ENCODE measurements around the gene CTR9. TPM values are rescaled to one million over a fixed set of nuclear protein-coding genes. Genes with fewer than 3 reads are reported as not detected.
A peak's percentile ranks its signal among the peaks of the same experiment; 100 is the strongest.

CTR9 gene
- total RNA-seq, 2 experiments from 2014 or later, result 45.3 to 47.6 TPM

DNA sequence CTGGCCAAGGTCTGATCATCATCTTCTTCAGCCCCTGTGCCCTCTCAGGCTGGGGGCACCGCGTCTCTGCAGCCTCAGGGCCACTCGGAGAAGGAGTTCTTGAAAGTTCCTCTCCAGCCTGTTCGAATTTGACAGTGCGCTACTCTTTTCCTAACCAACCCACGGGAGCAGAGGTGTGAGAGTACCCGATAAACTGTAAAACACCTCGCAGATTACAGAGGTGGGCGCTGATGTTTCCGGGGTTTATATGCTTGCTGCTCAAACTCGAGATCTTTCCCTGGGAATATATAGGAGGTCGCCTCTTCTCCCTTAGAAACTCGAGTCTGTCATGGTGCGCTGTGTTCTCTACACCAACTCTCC is 515 bp downstream of the CTR9 start:
- H3K4me3 Mint-ChIP-seq, result peak overlapping the region; percentile 87
- no peaks in the 10 kb centered on the region for H3K9me3 Mint-ChIP-seq
- H3K27me3 Mint-ChIP-seq, result no peaks in the 10 kb centered on the region

DNA sequence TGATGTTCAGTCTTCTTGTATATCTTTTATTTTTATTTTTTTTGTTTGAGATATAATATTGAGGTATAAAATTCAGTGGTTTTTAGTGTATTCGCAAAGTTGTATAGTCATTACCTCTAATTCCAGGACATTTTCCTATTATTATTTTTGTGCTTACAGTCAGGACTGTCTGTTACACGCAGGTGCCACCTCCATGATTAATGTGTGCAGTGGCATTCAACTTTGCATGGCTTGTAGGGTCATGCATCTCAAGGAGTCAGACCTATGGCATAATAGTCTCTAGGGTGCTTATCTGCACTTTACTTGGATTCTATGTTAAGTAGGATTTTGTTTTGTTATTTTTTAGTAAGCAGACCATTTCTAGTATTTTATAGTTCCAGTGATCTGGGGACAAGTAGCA is 1.0 kb downstream of the CTR9 start:
- POLR2A ChIA-PET, result interaction anchor here (1.5 to 2.9 kb wide), 2 partner anchors 14 to 57 kb away, joined by 4 to 19 read pairs; partner anchors contain the start of gene EIF4G2
- H3K27ac Mint-ChIP-seq, result peak overlapping the region; percentile 84
- no peaks in the 10 kb centered on the region for H3K9me3 Mint-ChIP-seq
- ATAC-seq (ENCODE audit: low read depth) (no peak), DNase-seq (no peak)
- peak overlapping the region; percentile 87 for H3K4me3 Mint-ChIP-seq
- peaks cover 8% of the 10 kb centered on the region for H3K36me3 Mint-ChIP-seq
- no peaks in the 10 kb centered on the region for H3K27me3 Mint-ChIP-seq
- H3K4me1 Mint-ChIP-seq, result peaks cover 22% of the 10 kb centered on the region

More for the DNA sequence above, 515 bp downstream of the CTR9 start:
- H3K4me1 Mint-ChIP-seq, result peaks cover 22% of the 10 kb centered on the region
- ATAC-seq (ENCODE audit: low read depth) (peak; percentile 11), DNase-seq (no peak)
- POLR2A ChIA-PET, result interaction anchor here (0.8 to 2.9 kb wide), 7 partner anchors 14 to 299 kb away, joined by 4 to 19 read pairs (median 5); partner anchors contain the start of genes EIF4G2 and ZBED5
- H3K36me3 Mint-ChIP-seq, result peaks cover 8% of the 10 kb centered on the region
- H3K27ac Mint-ChIP-seq, result peak overlapping the region; percentile 84

DNA sequence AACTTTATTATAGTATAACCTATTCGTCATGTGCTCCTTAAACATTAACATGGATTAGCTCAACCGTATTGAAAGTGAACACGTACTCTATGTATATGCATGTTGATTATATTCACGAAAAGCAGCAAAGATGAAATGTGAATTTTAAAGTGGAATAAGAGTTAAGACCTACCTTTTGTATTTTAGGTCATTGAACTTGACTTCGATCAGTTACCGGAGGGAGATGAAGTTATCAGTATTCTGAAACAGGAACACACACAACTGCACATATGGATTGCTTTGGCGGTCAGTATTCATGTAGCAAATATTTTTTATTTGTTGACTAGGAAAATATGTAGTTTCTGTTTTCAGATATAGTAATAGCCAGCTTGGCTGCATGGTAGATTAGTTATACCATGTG is 1.4 kb downstream of the CTR9 start:
- no peaks in the 10 kb centered on the region for H3K27me3 Mint-ChIP-seq
- DNase-seq (no peak), ATAC-seq (ENCODE audit: low read depth) (no peak)
- peak overlapping the region; percentile 87 for H3K4me3 Mint-ChIP-seq
- no peak overlapping the region for H3K27ac Mint-ChIP-seq
- peaks cover 22% of the 10 kb centered on the region for H3K4me1 Mint-ChIP-seq
- no peaks in the 10 kb centered on the region for H3K9me3 Mint-ChIP-seq
- POLR2A ChIA-PET, result interaction anchor here (2.9 kb wide), 1 partner anchor 57 kb away, joined by 19 read pairs; the partner anchor contains the start of gene EIF4G2
- H3K36me3 Mint-ChIP-seq, result peaks cover 8% of the 10 kb centered on the region

DNA sequence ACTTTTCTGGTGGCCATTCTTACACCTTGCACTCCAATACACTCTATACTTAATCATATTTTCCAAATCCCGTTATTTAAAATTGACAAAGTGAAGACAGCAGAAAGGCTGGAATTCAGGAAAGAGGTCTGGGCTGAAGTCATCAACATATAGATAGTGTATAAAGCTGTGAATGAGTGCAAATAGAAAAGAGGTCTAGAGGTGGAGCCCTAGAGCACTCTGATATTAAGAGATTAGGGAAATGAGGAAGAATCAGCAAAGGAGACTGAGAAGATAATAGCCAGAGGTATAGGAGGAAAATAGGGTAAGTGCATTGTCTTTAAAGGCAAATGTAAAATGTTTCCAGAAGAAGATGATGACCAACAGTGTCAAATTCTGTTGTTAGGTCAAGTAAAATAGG is 7.9 kb downstream of the CTR9 start:
- POLR2A ChIA-PET, result no interaction called here
- no peak for ATAC-seq (ENCODE audit: low read depth)
- no peak for DNase-seq
- Mint-ChIP-seq H3K4me3 (no peak overlapping the region), H3K36me3 (peaks cover 17% of the 10 kb centered on the region), H3K27ac (no peak overlapping the region), H3K9me3 (no peaks in the 10 kb centered on the region), H3K4me1 (peaks cover 6% of the 10 kb centered on the region), H3K27me3 (no peaks in the 10 kb centered on the region)

DNA sequence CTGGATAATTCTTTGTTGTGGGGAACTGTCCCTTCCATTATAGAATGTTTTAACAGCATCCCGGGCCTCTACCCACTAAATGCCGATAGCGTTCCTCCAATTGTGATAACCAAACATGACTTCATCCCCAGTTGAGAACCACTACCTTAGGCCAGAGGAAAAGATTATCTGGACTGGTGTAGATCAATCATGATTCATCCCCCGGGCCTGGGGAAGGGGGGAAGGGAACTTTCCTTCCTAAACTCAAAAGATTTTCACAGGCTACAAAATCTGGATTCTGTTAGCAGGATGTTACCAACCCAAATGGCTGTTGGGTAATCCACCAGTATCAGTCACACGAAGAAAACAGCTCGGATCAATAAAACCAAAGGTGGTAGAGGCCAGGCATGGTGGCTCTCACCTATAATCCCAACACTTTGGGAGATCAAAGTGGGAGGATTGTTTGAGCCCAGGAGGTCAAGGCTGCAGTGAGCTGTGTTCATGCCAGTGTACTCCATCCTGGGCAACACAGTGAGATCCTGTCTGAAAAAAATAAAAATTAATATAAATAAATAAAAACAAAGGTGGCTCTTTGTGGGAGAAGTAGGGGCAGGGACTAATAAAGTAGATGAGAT is 10.1 kb downstream of the CTR9 start:
- Mint-ChIP-seq H3K9me3 (no peaks in the 10 kb centered on the region), H3K4me1 (peaks cover 6% of the 10 kb centered on the region), H3K4me3 (no peak overlapping the region), H3K27ac (no peak overlapping the region), H3K27me3 (no peaks in the 10 kb centered on the region), H3K36me3 (peaks cover 16% of the 10 kb centered on the region)
- POLR2A ChIA-PET, result interaction anchor here (0.9 kb wide), 1 partner anchor 48 kb away, joined by 3 read pairs; the partner anchor contains the start of gene EIF4G2
- DNase-seq, result no peak
- no peak for ATAC-seq (ENCODE audit: low read depth)

DNA sequence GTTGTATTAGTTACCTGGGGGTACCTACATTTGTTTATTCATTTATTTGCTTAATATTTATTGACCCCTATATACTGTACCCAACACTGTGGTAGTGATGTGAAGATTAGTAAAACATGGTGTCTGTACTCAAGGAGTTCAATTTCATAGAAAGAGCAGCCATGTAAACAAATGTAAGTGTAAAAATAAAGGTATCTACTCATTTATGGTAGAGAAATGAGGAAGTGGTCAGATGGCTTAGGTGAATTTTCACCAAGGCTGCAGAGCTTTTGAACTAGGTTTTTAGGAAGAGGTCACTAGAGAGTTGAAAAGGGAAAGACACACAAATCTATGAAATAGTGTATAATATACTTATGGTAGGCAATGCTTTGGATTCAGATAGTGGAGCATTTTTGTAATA is 11.1 kb downstream of the CTR9 start:
- peak overlapping the region; percentile 20 for H3K4me3 Mint-ChIP-seq
- POLR2A ChIA-PET, result no interaction called here
- ATAC-seq (ENCODE audit: low read depth) (peak; percentile 33), DNase-seq (no peak)
- H3K4me1 Mint-ChIP-seq, result peaks cover 7% of the 10 kb centered on the region
- H3K36me3 Mint-ChIP-seq, result peaks cover 21% of the 10 kb centered on the region
- peak overlapping the region; percentile 17 for H3K27ac Mint-ChIP-seq
- no peaks in the 10 kb centered on the region for H3K27me3 Mint-ChIP-seq
- H3K9me3 Mint-ChIP-seq, result no peaks in the 10 kb centered on the region

DNA sequence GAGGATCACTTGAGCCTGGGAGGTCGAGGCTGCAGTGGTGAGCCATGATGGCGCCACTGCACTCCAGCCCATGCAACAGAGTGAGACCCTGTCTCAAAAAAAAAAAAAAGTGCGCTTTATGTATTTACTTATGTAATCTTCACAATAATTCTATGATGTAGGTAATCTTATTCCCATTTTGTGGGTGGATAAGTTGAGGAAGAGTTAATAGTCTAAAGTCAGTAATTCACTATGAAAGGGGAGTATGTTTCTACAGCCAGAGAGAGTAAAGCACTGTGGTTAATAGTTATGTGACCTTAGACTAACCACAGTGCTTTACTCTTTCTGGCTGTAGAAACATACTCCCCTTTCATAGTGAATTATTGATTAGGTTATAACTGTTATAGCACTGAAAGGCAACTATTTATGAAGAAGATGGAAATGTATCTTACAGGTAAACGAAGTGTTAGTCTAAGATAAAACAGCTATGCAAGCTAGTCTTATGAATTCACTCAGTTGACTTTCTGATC is 11.9 kb downstream of the CTR9 start:
- Mint-ChIP-seq H3K9me3 (no peaks in the 10 kb centered on the region), H3K4me1 (peaks cover 7% of the 10 kb centered on the region), H3K27ac (no peak overlapping the region), H3K36me3 (peaks cover 23% of the 10 kb centered on the region), H3K27me3 (no peaks in the 10 kb centered on the region), H3K4me3 (no peak overlapping the region)
- POLR2A ChIA-PET, result no interaction called here
- ATAC-seq (ENCODE audit: low read depth) (no peak), DNase-seq (no peak)

DNA sequence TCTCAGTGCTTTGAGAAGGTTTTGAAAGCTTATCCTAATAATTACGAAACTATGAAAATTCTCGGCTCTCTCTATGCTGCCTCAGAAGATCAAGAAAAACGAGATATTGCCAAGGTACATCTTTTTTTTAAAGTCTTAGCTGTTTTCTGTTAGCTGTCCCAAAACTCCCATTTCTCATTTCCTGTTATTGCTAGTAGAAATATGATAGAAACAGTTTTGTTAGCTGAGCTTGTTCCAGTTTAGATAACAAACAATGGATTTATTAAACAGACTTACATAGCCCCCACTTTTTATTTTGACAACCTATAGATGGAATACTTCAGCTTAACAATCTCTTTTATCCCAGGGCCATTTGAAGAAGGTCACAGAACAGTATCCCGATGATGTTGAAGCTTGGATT is 12.7 kb downstream of the CTR9 start:
- Mint-ChIP-seq H3K27ac (no peak overlapping the region), H3K4me3 (no peak overlapping the region), H3K4me1 (peaks cover 7% of the 10 kb centered on the region), H3K27me3 (no peaks in the 10 kb centered on the region), H3K9me3 (no peaks in the 10 kb centered on the region), H3K36me3 (peaks cover 23% of the 10 kb centered on the region)
- ATAC-seq (ENCODE audit: low read depth) (no peak), DNase-seq (no peak)
- POLR2A ChIA-PET, result no interaction called here

DNA sequence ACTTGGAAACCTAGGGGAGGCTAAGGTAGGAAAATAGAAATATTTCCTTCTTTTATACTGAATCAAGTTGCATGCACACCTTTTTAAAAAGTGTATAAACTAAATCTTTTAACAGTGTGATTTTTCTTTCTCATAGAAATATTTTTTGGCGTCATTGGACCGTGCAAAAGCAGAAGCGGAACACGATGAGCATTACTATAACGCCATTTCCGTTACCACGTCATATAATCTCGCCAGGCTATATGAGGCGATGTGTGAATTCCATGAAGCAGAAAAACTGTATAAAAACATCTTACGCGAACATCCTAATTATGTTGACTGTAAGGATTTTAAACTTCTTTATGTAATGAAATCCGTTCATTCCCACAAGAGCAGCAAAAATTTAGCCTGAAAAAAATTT is 13.4 kb downstream of the CTR9 start:
- DNase-seq (no peak), ATAC-seq (ENCODE audit: low read depth) (no peak)
- Mint-ChIP-seq H3K27me3 (no peaks in the 10 kb centered on the region), H3K4me1 (peaks cover 7% of the 10 kb centered on the region), H3K4me3 (no peak overlapping the region), H3K9me3 (no peaks in the 10 kb centered on the region), H3K27ac (no peak overlapping the region), H3K36me3 (peaks cover 23% of the 10 kb centered on the region)
- POLR2A ChIA-PET, result no interaction called here

DNA sequence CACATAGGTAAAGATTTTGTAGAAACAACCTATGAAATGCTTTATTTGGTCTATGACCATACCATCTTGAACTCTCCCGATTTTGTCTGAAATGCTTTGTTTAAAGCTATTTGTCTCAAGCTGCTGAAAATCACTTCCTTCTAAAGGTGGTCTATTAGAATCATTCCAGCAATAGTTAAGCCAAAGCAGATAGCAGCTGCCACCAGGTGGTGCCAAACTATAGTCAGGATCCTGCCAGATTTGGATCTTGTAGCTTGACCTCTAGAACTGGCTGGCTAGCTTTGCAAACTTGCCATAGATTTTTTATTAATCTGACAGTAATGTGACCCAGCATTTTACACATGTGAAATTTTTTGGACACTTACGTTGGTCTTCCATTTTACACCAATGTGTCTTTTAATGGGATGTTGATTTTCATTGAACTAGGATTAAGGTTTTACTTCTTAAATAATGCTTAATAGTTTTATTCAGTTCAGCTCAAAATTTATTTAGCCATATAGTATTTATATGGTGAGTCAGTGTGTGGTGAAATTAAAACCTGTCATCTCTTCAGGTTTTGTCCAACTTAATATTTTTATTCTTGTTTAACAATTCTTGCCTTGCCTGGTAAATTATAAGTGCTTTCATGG is 19.7 kb downstream of the CTR9 start:
- DNase-seq, result no peak
- Mint-ChIP-seq H3K36me3 (peaks cover 31% of the 10 kb centered on the region), H3K9me3 (no peaks in the 10 kb centered on the region), H3K4me1 (peaks cover 1% of the 10 kb centered on the region), H3K4me3 (no peak overlapping the region), H3K27ac (no peak overlapping the region), H3K27me3 (no peaks in the 10 kb centered on the region)
- no peak for ATAC-seq (ENCODE audit: low read depth)
- POLR2A ChIA-PET, result interaction anchor here (1.3 kb wide), 1 partner anchor 38 kb away, joined by 3 read pairs; the partner anchor contains the start of gene EIF4G2

DNA sequence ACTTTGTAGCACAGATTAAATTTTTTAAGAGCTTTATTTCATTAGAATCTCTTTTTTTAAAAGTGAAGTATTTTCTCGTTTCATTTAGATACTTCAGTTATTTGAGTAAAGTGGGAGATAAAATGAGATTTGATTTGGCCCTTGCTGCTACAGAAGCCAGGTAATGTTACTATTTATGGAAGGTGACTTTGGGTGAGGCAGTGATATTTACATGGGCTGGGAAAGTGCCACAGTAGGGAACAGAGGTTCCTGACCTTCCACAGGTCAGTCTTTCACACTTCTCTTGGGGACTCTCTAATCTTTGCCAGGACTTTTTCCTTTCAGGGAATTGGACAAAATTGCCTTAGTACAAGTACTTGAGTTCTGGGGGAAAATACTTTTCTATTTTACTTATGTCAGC is 20.4 kb downstream of the CTR9 start:
- H3K4me3 Mint-ChIP-seq, result no peak overlapping the region
- no peak overlapping the region for H3K27ac Mint-ChIP-seq
- H3K27me3 Mint-ChIP-seq, result no peaks in the 10 kb centered on the region
- POLR2A ChIA-PET, result interaction anchor here (0.8 kb wide), 1 partner anchor 37 kb away, joined by 3 read pairs; the partner anchor contains the start of gene EIF4G2
- DNase-seq (no peak), ATAC-seq (ENCODE audit: low read depth) (no peak)
- no peaks in the 10 kb centered on the region for H3K9me3 Mint-ChIP-seq
- peaks cover 32% of the 10 kb centered on the region for H3K36me3 Mint-ChIP-seq
- H3K4me1 Mint-ChIP-seq, result no peaks in the 10 kb centered on the region

DNA sequence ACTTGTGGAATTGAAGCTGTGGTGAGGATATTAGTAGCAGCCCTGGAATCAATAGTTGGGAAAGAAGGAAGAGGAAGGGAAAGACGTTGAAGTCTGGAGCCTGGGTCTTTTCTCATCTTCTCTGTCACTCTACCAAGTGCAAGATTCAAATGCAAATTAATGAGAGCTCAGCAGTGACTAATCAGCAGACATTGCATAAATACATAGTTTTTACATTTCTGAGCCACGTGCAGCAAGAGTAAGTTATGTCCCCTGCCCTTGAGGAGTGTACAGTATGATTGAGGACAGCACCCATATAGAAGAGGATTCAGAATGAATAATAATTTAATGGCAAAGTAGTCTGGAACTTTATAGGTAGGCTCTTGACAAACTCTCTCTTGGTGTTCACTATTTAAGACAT is 23.8 kb downstream of the CTR9 start:
- Mint-ChIP-seq H3K27ac (no peak overlapping the region), H3K27me3 (no peaks in the 10 kb centered on the region), H3K4me3 (no peak overlapping the region), H3K4me1 (no peaks in the 10 kb centered on the region), H3K36me3 (peaks cover 35% of the 10 kb centered on the region), H3K9me3 (no peaks in the 10 kb centered on the region)
- no peak for DNase-seq
- no peak for ATAC-seq (ENCODE audit: low read depth)
- POLR2A ChIA-PET, result no interaction called here

DNA sequence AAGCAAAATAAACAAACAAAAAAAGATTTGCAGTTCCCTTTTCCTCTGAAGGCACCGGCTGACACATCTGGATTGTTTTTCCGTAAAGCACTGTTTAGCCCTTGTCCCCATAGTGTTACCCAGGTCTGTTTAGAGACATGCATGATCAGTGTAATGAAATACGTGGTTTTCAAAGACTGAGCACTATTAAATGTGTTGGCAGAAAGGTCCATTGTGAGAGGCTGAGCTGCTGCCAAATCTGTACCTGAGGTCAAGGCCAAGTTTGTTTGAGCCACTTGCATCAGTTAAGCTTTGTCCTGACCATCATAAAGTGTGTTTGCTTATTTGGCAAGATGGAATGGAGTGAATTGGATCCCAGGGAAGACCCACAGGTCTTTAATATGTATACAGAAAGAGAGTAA is 26.3 kb downstream of the CTR9 start:
- no peaks in the 10 kb centered on the region for H3K27me3 Mint-ChIP-seq
- H3K4me1 Mint-ChIP-seq, result no peaks in the 10 kb centered on the region
- ATAC-seq (ENCODE audit: low read depth), result no peak
- H3K9me3 Mint-ChIP-seq, result no peaks in the 10 kb centered on the region
- no peak overlapping the region for H3K4me3 Mint-ChIP-seq
- H3K36me3 Mint-ChIP-seq, result peaks cover 25% of the 10 kb centered on the region
- POLR2A ChIA-PET, result no interaction called here
- no peak overlapping the region for H3K27ac Mint-ChIP-seq
- DNase-seq, result no peak

DNA sequence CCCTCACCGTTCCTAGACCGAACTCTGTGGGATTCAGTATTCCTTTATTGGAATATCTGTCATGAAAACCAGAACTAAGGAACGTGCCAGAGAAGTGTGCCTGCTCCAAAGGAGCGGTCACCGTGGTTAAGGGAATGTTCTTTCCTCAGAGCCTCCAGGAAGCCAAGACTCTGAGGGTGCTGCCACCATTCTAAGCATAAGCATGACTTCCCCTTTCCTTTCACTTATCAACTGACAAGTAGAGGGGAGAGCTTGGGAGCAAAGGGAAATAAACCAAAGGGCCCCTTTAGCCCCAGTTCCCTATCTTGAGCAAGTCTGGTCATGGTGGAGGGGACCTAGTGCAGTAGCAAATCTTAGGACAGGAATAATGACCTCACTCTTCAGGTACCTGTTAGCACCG is 26.8 kb downstream of the CTR9 start:
- POLR2A ChIA-PET, result no interaction called here
- Mint-ChIP-seq H3K4me1 (no peaks in the 10 kb centered on the region), H3K4me3 (no peak overlapping the region), H3K27me3 (no peaks in the 10 kb centered on the region), H3K36me3 (peaks cover 25% of the 10 kb centered on the region), H3K9me3 (no peaks in the 10 kb centered on the region), H3K27ac (no peak overlapping the region)
- ATAC-seq (ENCODE audit: low read depth) (no peak), DNase-seq (no peak)
